Heart left ventricle (tissue), 16 donors: ENCODE data around the gene PRDM5. TPM values are rescaled to one million over a fixed set of nuclear protein-coding genes. Genes with fewer than 3 reads are reported as not detected.

Source experiments
- ATAC-seq, 4 donors: fragments of 200-7000 bp; cut with Tn5 transposase; one replicate each; pipeline ENCODE4 v1.9.1; 2020 to 2022; ENCODE audit warnings: moderate library complexity in 4 of 4, mild to moderate bottlenecking in 3 of 4, moderate number of reproducible peaks in 1 of 4
- DNase-seq, 5 donors: peaks; one replicate each; pipeline ENCODE4 v3.0.0-alpha.2; 2020
- H3K27ac ChIP-seq, 12 donors: fragments of 200-600 bp; sonication (generic) in 4 of 12; one replicate each; pipeline versions ENCODE4 v1.5.0 to v1.8.0; 2016 to 2022; ENCODE audit warnings: mild to moderate bottlenecking in 2 of 12
- H3K27me3 ChIP-seq, 9 donors: fragments of 200-600 bp; sonication (generic) in 2 of 9; one replicate each; pipeline versions ENCODE4 v1.5.1 to v1.8.0; 2016 to 2022; ENCODE audit warnings: mild to moderate bottlenecking in 3 of 9
- H3K36me3 ChIP-seq, 9 donors: fragments of 200-600 bp; sonication (generic) in 2 of 9; one replicate each; pipeline versions ENCODE4 v1.5.0 to v1.8.0; 2018 to 2022; ENCODE audit warnings: mild to moderate bottlenecking in 2 of 9
- H3K4me1 ChIP-seq, 12 donors: fragments of 200-600 bp; sonication (generic) in 4 of 12; one replicate each; pipeline versions ENCODE4 v1.5.0 to v1.8.0; 2016 to 2022; ENCODE audit warnings: mild to moderate bottlenecking in 3 of 12
- H3K4me3 ChIP-seq, 12 donors: fragments of 200-600 bp; sonication (generic) in 4 of 12; one replicate each; pipeline versions ENCODE4 v1.5.0 to v1.8.0; 2017 to 2022; ENCODE audit warnings: mild to moderate bottlenecking in 9 of 12, moderate library complexity in 4 of 12
- H3K9me3 ChIP-seq, 12 donors: fragments of 200-600 bp; sonication (generic) in 4 of 12; one replicate each; pipeline versions ENCODE4 v1.5.0 to v1.8.0; 2016 to 2022; ENCODE audit warnings: mild to moderate bottlenecking in 1 of 12
- CTCF ChIP-seq, 12 donors: fragments of 200-600 bp; sonication (generic) in 4 of 12; IDR thresholded peaks; one replicate each; pipeline versions ENCODE4 v1.5.0 to v1.8.0; 2018 to 2022; ENCODE audit warnings: antibody characterized with exemption in 12 of 12, mild to moderate bottlenecking in 5 of 12
- POLR2A ChIP-seq, 2 donors: fragments of 450-650 bp; IDR thresholded peaks; one replicate each; pipeline ENCODE4 v1.6.1; 2017; ENCODE audit warnings: antibody characterized with exemption in 2 of 2, mild to moderate bottlenecking in 2 of 2, moderate library complexity in 2 of 2
- WGBS, 4 donors: extraction: QIAGEN DNeasy Blood & Tissue Kit in 2 of 4; methylation state at CpG; one replicate each; pipeline versions ENCODE4 v1.1.5 to v1.1.7; 2013 to 2018; 5-methylcytosine and 5-hydroxymethylcytosine counted together
- intact Hi-C, 10 donors: fragments of 100-400 bp; cut with DNase I; formaldehyde crosslinking; loops; one replicate each; pipeline versions ENCODE4 v1.11.1 to v1.14.2; 2022
- polyA plus RNA-seq, 2 donors: library from polyadenylated mRNA; stranded (reverse); fragments of 200-250 nt; gene quantifications; one replicate each; pipeline ENCODE4 v1.2.3, GENCODE V29; 2013
- total RNA-seq, 9 donors: library from RNA; depleted of rRNA in 2 of 9; stranded (reverse); fragments of >200 nt in 2 of 9; fragmentation: NEBNext Ultra II Directional in 3 of 9; extraction: Animal tissue kit (Norgen Biotek cat#: 25700) in 3 of 9; gene quantifications; one replicate each; pipeline versions ENCODE4 v1.1.0 to v1.2.4, GENCODE V29; 2016 to 2023
- donor health status: ischemic (EF 13 %, LVEDD 7.1; RV severe dilation, severe dysfunction).
- donor health status: healthy with polysubstance abuse.
- donor health status: DM: no; HTN: yes; CAD: no.
- donor health status: DM: no; HTN: no; CAD: no.
- donor health status: ischemic (EF 25% LVEDD 6.9; RV normal size, moderate dysfunction).
- donor health status: ischemic (EF 25% LVEDD 5.7; RV mildly dilated, moderate dysfunction).
- donor health status: healthy.
- donor health status: DM: yes; HTN: yes; CAD: no.
- donor health status: ischemic (EF 35%, LVEDD 5.7; RV mildly dilated, moderate dysfunction).
- donor health status: nonischemic (EF 11% LVEDD 7.7; RV severe dilation, severe dysfunction).
- donor health status: DM: yes; HTN: yes; CAD: no.
- donor health status: PGD.
- donor health status: ischemic (EF 29% LVEDD 5.4; RV normal size, mild dysfunction).
- donor health status: nonischemic (EF 23%, LVEDD 6.1; RV moderate dilation, normal function).

Gene PRDM5
- total and polyA plus RNA-seq, 11 donors = 2.0 to 19.7 (median 9.1) TPM

GRCh38 chr4:120902925-120903324 is 19.6 kb downstream of the PRDM5 start:
- DNase-seq = no peak
- Histone ChIP-seq H3K36me3 (peaks cover 0 to 29% (median 5%) of the 10 kb centered on the region in 9 donors), H3K4me1 (no peaks in the 10 kb centered on the region), H3K9me3 (no peaks in the 10 kb centered on the region), H3K4me3 (no peak overlapping the region), H3K27me3 (no peaks in the 10 kb centered on the region), H3K27ac (no peak overlapping the region)
- intact Hi-C loops = no loop called here
- TF ChIP-seq CTCF (IDR thresholded peaks at IDR 0.05) (no peak), POLR2A (IDR thresholded peaks at IDR 0.05) (no peak)
- ATAC-seq = no peak

- no peaks in the 10 kb centered on the region for H3K4me1 ChIP-seq
- H3K27ac ChIP-seq = no peak overlapping the region
- DNase-seq (no peak), ATAC-seq (no peak)
- H3K9me3 ChIP-seq = no peaks in the 10 kb centered on the region
- no peaks in the 10 kb centered on the region for H3K27me3 ChIP-seq
- peaks cover 0 to 27% (median 5%) of the 10 kb centered on the region in 9 donors for H3K36me3 ChIP-seq
- TF ChIP-seq CTCF (IDR thresholded peaks at IDR 0.05) (no peak), POLR2A (IDR thresholded peaks at IDR 0.05) (no peak)
- H3K4me3 ChIP-seq = no peak overlapping the region
- WGBS, 4 donors = 73 to 88% (median 78%) methylated on average over 1 of the region's 1 CpG
- intact Hi-C loops = no loop called here
Observed at GRCh38 chr4:120901731-120902130, 20.8 kb downstream of the PRDM5 start.

- Histone ChIP-seq H3K4me1 (no peaks in the 10 kb centered on the region), H3K4me3 (no peak overlapping the region), H3K9me3 (no peaks in the 10 kb centered on the region), H3K27ac (no peak overlapping the region), H3K27me3 (no peaks in the 10 kb centered on the region), H3K36me3 (peaks cover 0 to 6% (median 0%) of the 10 kb centered on the region in 9 donors)
- intact Hi-C loops = no loop called here
- ATAC-seq (no peak), DNase-seq (no peak)
- 96 to 97% (median 96%) methylated on average over 4 of the region's 4 CpGs for WGBS, 4 donors
- TF ChIP-seq CTCF (IDR thresholded peaks at IDR 0.05) = no peak
Observed at GRCh38 chr4:120897981-120898719, 24.4 kb downstream of the PRDM5 start.

- 93 to 98% (median 94%) methylated on average over 2 of the region's 2 CpGs for WGBS, 4 donors
- no peak for TF ChIP-seq CTCF (IDR thresholded peaks at IDR 0.05)
- no peak for TF ChIP-seq POLR2A (IDR thresholded peaks at IDR 0.05)
- Histone ChIP-seq H3K4me1 (no peaks in the 10 kb centered on the region), H3K27ac (no peak overlapping the region), H3K36me3 (peaks cover 0 to 6% (median 0%) of the 10 kb centered on the region in 9 donors), H3K9me3 (peaks cover 0 to 14% (median 0%) of the 10 kb centered on the region in 12 donors), H3K27me3 (no peaks in the 10 kb centered on the region), H3K4me3 (no peak overlapping the region)
- no peak for ATAC-seq
- intact Hi-C loops = no loop called here
- no peak for DNase-seq
Observed at GRCh38 chr4:120895554-120895953, 27.0 kb downstream of the PRDM5 start.
